Gastroesophageal sphincter (tissue), 3 donors: ENCODE data around the gene B4GALNT1.

ENCODE experiments used
- CTCF ChIP-seq, 4 experiments: fragments of 200-600 bp in 2 of 4; fragments of 450-650 bp in 2 of 4; sonication (generic) in 1 of 4; IDR thresholded peaks; one replicate each; pipeline ENCODE4 v1.5.1; 2017 to 2019; ENCODE audit warnings: antibody characterized with exemption in 4 of 4, mild to moderate bottlenecking in 2 of 4, moderate library complexity in 2 of 4
- POLR2AphosphoS5 ChIP-seq: sonication (generic); formaldehyde crosslinking; IDR thresholded peaks from one replicate; pipeline ENCODE4 v1.6.1; 2017; ENCODE audit warnings: antibody characterized with exemption

- TF ChIP-seq POLR2AphosphoS5: no peak
- TF ChIP-seq CTCF (IDR thresholded peaks at IDR 0.05): no peak
Measured at GRCh38 chr12:57580466-57580795, 52.6 kb downstream of the B4GALNT1 start.
